T-helper 1 cell (primary cell): ENCODE measurements around the gene ZBP1.

Experiments used
- DNase-seq, 5 donors: peaks; one replicate each; pipeline ENCODE4 v3.0.0-alpha.2; 2012 to 2020
- total RNA-seq, 4 donors: gene quantifications; one replicate each; lab custom pipeline; 2026; lab: John Stamatoyannopoulos, UW

ZBP1 gene
- 27.3 to 56.6 (median 47.5) reads per million in 4 donors for total RNA-seq

GRCh38 chr20:57620274-57620990, at the start of gene ZBP1:
Gene ZBP1 (minus strand): TSS chr20:57620426. CDS start chr20:57620295, 131 bp downstream.
- peak in 3 of 5 donors; percentile 45 to 85 (median 47) for DNase-seq

GRCh38 chr20:57669632-57670031, 49.4 kb upstream of the ZBP1 start:
- DNase-seq, result no peak

- no peak for DNase-seq
These were observed 47.9 kb upstream of the ZBP1 start for GRCh38 chr20:57667924-57668782.

GRCh38 chr20:57667388-57667787, 47.2 kb upstream of the ZBP1 start:
- no peak for DNase-seq

GRCh38 chr20:57666834-57667157, 46.6 kb upstream of the ZBP1 start:
- DNase-seq, result no peak

GRCh38 chr20:57666106-57666833, 46.0 kb upstream of the ZBP1 start:
- DNase-seq, result peak in 1 of 5 donors; percentile 6

- DNase-seq, result no peak
These were observed 45.4 kb upstream of the ZBP1 start for GRCh38 chr20:57665589-57665971.

- DNase-seq, result no peak
These were observed 44.8 kb upstream of the ZBP1 start for GRCh38 chr20:57664924-57665588.

- no peak for DNase-seq
These were observed 44.2 kb upstream of the ZBP1 start for GRCh38 chr20:57664476-57664875.

GRCh38 chr20:57663681-57664451, 43.6 kb upstream of the ZBP1 start:
- no peak for DNase-seq

- no peak for DNase-seq
These were observed 43.0 kb upstream of the ZBP1 start for GRCh38 chr20:57663241-57663640.

- no peak for DNase-seq
These were observed 42.4 kb upstream of the ZBP1 start for GRCh38 chr20:57662456-57663240.

- DNase-seq, result peak in 1 of 5 donors; percentile 1
These were observed 41.7 kb upstream of the ZBP1 start for GRCh38 chr20:57661746-57662455.

GRCh38 chr20:57660922-57661745, 40.9 kb upstream of the ZBP1 start:
- DNase-seq, result peak in 1 of 5 donors; percentile 2

- peak in 1 of 5 donors; percentile 2 for DNase-seq
These were observed 40.1 kb upstream of the ZBP1 start for GRCh38 chr20:57660181-57660921.

- peak in 1 of 5 donors; percentile 7 for DNase-seq
These were observed 39.4 kb upstream of the ZBP1 start for GRCh38 chr20:57659517-57660180.

GRCh38 chr20:57658833-57659516, 38.7 kb upstream of the ZBP1 start:
- peak in 1 of 5 donors; percentile 9 for DNase-seq
